GM19025 (cell line): Measurements from ENCODE around the gene RAMP1.
A peak's percentile ranks its signal among the peaks of the same experiment; 100 is the strongest.

Source experiments
- ATAC-seq: cut with Tn5 transposase; IDR thresholded peaks from one replicate; pipeline ENCODE4 v1.9.1; 2021; ENCODE audit warnings: mild to moderate bottlenecking, low read depth, moderate library complexity; ENCODE audit not compliant: unreplicated experiment

The RAMP1 gene

GRCh38 chr2:237912271-237913192 lies 53.1 kb downstream of the RAMP1 start:
- ATAC-seq, result no peak

GRCh38 chr2:237913193-237913917 lies 53.9 kb downstream of the RAMP1 start:
- no peak for ATAC-seq

GRCh38 chr2:237915576-237915975 lies 56.2 kb downstream of the RAMP1 start:
- ATAC-seq, result no peak

GRCh38 chr2:237916296-237916695 lies 56.9 kb downstream of the RAMP1 start:
- no peak for ATAC-seq

- ATAC-seq, result no peak
These were observed 58.4 kb downstream of the RAMP1 start for GRCh38 chr2:237917696-237918374.

GRCh38 chr2:237919593-237919992 lies 60.2 kb downstream of the RAMP1 start:
- ATAC-seq, result no peak

- ATAC-seq, result no peak
These were observed 61.2 kb downstream of the RAMP1 start for GRCh38 chr2:237920673-237921072.

GRCh38 chr2:237921967-237922492 lies 62.6 kb downstream of the RAMP1 start:
- no peak for ATAC-seq

- no peak for ATAC-seq
These were observed 63.4 kb downstream of the RAMP1 start for GRCh38 chr2:237922641-237923361.

- ATAC-seq, result peak; percentile 92
These were observed 64.2 kb downstream of the RAMP1 start for GRCh38 chr2:237923481-237924163.

GRCh38 chr2:237924164-237924534 lies 64.7 kb downstream of the RAMP1 start:
- ATAC-seq, result no peak

- no peak for ATAC-seq
These were observed 67.7 kb downstream of the RAMP1 start for GRCh38 chr2:237927135-237927534.

- ATAC-seq, result no peak
These were observed 68.6 kb downstream of the RAMP1 start for GRCh38 chr2:237927986-237928385.

- ATAC-seq, result no peak
These were observed 70.6 kb downstream of the RAMP1 start for GRCh38 chr2:237929979-237930378.

GRCh38 chr2:237931205-237931721 lies 71.8 kb downstream of the RAMP1 start:
- ATAC-seq, result no peak

- no peak for ATAC-seq
These were observed 73.3 kb downstream of the RAMP1 start for GRCh38 chr2:237932731-237933131.

- no peak for ATAC-seq
These were observed 74.8 kb downstream of the RAMP1 start for GRCh38 chr2:237934186-237934585.

GRCh38 chr2:237935740-237936452 lies 76.5 kb downstream of the RAMP1 start:
- ATAC-seq, result no peak

- ATAC-seq, result no peak
These were observed 79.8 kb downstream of the RAMP1 start for GRCh38 chr2:237939251-237939650.
